Umbilical cord (tissue), 1 donor: ENCODE measurements around the gene SYT13. TPM values are rescaled to one million over a fixed set of nuclear protein-coding genes. Genes with fewer than 3 reads are reported as not detected.

Source experiments
- total RNA-seq: library from RNA; depleted of rRNA; stranded (reverse); fragments of >200 nt; gene quantifications from one replicate; pipeline ENCODE4 v1.2.3, GENCODE V29; 2014; ENCODE audit warnings: low replicate concordance; ENCODE audit not compliant: insufficient read depth

Gene SYT13
- total RNA-seq, 1 donor from 2014 or later: 2.6 TPM

Other genes with a start within 250 kb of the SYT13 start
- gene PRDM11, start 139.7 kb downstream of the SYT13 start, total RNA-seq: 14.2 TPM